Heart left ventricle (tissue), 13 donors: ENCODE measurements around the gene ASB13.

Experiments used
- CTCF ChIP-seq, 12 donors: fragments of 200-600 bp; sonication (generic) in 4 of 12; IDR thresholded peaks; one replicate each; pipeline versions ENCODE4 v1.5.0 to v1.8.0; 2018 to 2022; ENCODE audit warnings: antibody characterized with exemption in 12 of 12, mild to moderate bottlenecking in 5 of 12
- POLR2A ChIP-seq, 2 donors: fragments of 450-650 bp; IDR thresholded peaks; one replicate each; pipeline ENCODE4 v1.6.1; 2017; ENCODE audit warnings: antibody characterized with exemption in 2 of 2, mild to moderate bottlenecking in 2 of 2, moderate library complexity in 2 of 2
- donor health status: ischemic (EF 13 %, LVEDD 7.1; RV severe dilation, severe dysfunction).
- donor health status: DM: no; HTN: yes; CAD: no.
- donor health status: DM: no; HTN: no; CAD: no.
- donor health status: ischemic (EF 25% LVEDD 6.9; RV normal size, moderate dysfunction).
- donor health status: ischemic (EF 25% LVEDD 5.7; RV mildly dilated, moderate dysfunction).
- donor health status: ischemic (EF 35%, LVEDD 5.7; RV mildly dilated, moderate dysfunction).
- donor health status: nonischemic (EF 11% LVEDD 7.7; RV severe dilation, severe dysfunction).
- donor health status: DM: yes; HTN: yes; CAD: no.
- donor health status: PGD.
- donor health status: ischemic (EF 29% LVEDD 5.4; RV normal size, mild dysfunction).
- donor health status: nonischemic (EF 23%, LVEDD 6.1; RV moderate dilation, normal function).

- TF ChIP-seq CTCF (IDR thresholded peaks at IDR 0.05) = no peak
- no peak for TF ChIP-seq POLR2A (IDR thresholded peaks at IDR 0.05)
Measured at GRCh38 chr10:5692461-5693358, 26.3 kb upstream of the ASB13 start.
